GM04504 (cell line): ENCODE results near the gene UGT1A5.
A peak's percentile ranks its signal among the peaks of the same experiment; 100 is the strongest.
"Not testable (repeated sequence)": the region's sequence is repeated elsewhere in the genome, so short reads cannot be mapped to it uniquely, and the experiment has no call there.

Experiments
- DNase-seq: peaks from one replicate; pipeline ENCODE4 v3.0.0-alpha.2; 2012; ENCODE audit warnings: low read depth

UGT1A5 gene

DNA sequence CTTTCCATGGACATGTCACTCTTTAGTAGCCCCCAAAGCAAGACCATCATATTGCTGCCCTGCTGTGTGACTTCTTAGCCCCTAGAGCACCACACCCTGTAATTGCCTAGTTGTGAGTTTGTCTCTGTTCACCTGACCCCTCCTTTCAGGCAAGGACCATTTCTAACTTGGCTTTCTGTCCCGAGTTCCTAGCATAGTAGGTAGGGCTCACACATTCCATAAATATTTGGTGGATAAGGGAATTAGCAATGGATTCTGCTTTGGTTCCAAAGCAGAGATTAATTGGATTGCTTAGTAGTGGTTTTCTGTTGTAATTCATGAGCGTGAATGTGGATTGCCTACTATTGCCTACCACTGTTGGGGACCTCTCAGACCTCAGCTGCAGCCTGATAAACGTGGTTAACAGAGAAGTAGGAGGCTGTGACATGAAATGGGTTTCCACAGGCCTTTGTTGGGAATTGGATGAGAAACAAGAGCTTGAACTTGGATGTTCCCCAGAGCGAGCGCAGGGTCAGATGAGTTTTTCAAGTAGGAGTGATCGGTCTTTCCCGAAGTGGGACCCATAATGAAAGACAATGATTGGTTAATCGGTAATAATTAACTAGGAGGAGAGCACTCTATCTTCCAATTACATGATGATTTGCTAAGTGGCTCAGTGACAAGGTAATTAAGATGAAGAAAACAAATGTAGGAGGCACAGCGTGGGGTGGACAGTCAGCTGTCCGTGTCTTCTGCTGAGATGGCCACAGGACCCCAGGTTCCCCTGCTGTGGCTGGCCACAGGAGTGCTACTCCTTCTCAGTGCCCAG, 34.0 kb downstream of the UGT1A5 start:
- no peak for DNase-seq

- DNase-seq, result no peak
Measured at GRCh38 chr2:233747283-233747544, 34.5 kb downstream of the UGT1A5 start.

- DNase-seq, result not testable (repeated sequence)
Measured at GRCh38 chr2:233750689-233751088, 38.0 kb downstream of the UGT1A5 start.

DNA sequence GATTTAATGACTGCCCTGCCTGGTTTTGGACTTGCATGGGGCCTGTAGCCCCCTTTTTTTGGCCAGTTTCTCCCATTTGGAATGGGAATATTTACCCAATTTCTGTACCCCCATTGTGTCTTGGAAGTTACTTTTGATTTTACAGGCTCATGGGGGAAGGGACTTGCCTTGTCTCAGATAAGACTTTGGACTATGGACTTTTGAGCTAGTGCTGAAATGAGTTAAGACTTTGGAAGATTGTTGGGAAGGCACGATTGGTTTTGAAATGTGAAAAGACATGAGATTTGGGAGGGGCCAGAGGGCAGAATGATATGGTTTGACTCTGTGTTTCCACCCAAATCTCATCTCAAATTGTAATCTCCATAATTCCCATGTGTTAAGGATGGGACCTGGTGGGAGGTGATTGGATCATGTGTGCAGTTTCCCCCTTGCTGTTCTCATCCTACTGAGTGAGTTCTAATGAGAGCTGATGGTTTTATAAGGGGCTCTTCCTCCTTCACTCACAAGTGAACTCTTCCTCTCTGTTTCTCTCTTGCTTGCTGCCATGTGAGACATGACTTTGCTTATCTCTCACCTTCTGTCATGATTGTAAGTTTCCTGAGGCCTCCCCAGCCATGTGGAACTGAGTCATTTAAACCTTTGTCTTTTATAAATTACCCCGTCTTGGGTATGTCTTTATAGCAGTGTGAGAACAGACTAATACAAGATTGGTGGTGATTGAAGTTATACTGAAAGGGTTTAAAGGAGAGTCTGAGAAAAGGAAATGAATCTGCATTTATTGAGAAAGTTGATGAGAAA, 38.7 kb downstream of the UGT1A5 start:
- DNase-seq, result not testable (repeated sequence)

DNA sequence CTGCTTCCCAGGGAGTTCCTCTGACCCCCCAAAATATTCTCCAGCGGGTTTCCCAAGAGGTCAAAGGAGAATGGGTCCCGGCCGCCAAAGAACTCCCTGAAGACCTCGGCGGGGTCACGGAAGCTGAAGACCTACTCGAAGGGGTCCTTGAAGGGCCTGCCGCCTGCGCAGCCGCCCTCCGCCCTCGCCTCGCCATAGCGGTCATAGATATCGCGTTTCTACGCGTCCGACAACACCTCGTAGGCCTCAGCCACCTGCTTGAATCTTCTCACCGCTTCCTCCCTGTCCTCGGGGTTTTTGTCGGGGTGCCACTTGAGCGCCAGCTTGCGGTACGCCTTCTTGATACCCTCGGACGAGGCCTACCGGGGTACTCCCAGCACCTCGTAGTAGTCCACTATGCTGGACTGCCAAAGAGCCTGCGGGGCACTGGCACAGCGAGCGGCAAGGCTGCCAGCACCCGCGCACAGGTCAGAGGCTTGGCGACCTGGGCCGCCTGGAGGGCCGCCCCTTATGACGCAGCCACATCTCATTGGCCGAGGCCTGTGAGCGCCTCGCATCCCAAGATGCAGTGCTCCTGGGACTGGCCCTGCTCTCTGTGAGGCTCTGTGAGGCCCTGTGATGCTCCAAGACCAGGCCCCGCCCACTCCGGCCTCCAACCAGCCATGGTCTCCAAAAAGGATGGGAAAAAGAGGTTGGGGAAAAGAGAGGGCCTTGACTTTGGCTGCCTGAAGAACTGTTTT, 42.3 kb downstream of the UGT1A5 start:
- DNase-seq, result no peak

- no peak for DNase-seq
Measured at GRCh38 chr2:233756429-233757081, 43.8 kb downstream of the UGT1A5 start.

DNA sequence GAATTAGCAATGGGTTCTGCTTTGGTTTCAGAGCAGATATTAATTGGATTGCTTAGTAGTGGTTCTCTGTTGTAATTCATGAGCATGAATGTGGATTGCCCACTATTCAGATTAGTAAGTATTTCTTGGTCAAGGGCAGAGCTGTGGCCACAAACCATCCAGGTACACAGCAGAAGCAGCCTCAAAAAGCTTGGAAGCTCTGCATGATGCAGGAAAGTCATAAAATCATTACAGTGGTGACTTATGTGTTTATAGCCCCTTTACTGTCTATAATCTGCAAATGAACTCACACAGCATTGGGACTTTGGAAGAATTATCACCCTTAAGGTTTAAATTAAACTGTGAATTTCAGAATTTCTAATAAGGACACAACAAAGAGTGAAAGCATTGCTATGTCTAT, 45.4 kb downstream of the UGT1A5 start:
- DNase-seq, result no peak

DNA sequence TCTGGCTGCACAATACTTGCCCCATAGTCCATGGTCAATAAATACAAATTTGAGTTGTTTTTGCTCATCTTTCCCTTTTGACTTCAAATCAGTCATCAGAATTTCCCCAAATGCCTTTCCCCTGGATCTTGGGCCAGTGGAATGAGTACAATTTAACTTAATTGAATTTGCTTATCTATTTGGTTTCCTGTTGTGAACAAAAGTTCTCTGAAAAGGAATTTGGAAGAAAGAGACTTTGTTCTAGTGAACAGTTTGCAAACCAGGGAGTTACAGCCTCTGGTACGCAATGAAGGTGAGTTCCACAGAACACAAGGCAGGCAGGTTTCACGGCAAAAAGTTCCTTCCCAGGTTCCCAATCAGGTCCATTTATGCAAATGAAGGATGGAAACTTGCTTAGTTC, 46.1 kb downstream of the UGT1A5 start:
- DNase-seq, result no peak

- no peak for DNase-seq
Measured at GRCh38 chr2:233760043-233760442, 47.3 kb downstream of the UGT1A5 start, which contains the start of gene UGT1A1. UGT1A1 (plus strand) TSS chr2:233760270; CDS start chr2:233760288, 18 bp downstream.

DNA sequence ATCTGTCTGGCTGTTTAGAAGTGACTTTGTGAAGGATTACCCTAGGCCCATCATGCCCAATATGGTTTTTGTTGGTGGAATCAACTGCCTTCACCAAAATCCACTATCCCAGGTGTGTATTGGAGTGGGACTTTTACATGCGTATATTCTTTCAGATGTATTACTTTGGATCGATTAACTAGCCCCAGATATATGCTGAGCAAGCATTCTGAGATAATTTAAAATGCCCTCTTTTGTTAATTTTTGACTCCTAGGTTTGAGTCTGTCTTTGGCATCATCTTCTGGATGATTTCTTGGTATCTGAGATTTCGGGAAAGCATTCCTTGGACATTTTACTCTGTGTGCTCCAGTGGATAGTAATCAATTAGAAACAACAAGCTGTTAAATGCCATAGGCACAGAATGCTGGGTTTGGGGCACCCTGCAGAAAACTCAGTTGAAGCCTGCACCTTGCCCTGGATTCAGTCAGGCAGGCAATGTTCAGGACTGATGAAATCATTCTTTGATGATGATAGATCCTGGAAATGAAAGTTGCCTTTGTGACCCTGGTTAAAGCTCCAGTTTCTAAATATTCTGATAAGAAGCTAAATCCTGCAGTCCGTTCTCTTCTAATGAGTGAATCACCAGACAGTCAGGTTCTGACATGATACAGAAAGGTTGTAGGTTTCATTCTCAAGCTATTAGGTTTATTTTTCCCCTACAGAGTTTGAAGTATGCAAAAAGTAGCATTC, 48.5 kb downstream of the UGT1A5 start:
- no peak for DNase-seq

DNA sequence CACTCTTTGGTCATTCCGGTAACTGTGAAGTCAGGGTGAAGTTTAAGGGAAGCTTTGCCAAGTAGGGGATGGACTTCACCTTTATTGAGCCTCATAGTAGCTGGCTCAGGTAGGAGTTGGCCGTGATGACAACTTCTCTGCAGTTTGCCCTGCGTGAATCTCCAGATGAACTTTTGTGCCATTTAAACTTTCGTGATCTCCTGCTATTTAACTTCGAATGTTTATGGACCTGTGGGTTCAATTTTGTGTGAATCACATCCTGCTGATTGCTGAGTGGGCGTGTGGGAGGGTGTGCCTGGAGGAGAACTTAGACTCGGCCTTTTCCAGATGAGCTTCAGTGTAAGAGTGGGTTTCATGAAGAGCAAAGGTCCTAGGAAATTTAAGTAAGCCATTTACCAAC, 51.6 kb downstream of the UGT1A5 start:
- peak; percentile 38 for DNase-seq

GRCh38 chr2:233764761-233765160, 52.1 kb downstream of the UGT1A5 start:
- no peak for DNase-seq

GRCh38 chr2:233766416-233766815, 53.7 kb downstream of the UGT1A5 start:
- no peak for DNase-seq

DNA sequence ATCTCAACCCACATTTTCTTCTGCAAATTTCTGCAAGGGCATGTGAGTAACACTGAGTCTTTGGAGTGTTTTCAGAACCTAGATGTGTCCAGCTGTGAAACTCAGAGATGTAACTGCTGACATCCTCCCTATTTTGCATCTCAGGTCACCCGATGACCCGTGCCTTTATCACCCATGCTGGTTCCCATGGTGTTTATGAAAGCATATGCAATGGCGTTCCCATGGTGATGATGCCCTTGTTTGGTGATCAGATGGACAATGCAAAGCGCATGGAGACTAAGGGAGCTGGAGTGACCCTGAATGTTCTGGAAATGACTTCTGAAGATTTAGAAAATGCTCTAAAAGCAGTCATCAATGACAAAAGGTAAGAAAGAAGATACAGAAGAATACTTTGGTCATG, 55.4 kb downstream of the UGT1A5 start:
- DNase-seq, result no peak

DNA sequence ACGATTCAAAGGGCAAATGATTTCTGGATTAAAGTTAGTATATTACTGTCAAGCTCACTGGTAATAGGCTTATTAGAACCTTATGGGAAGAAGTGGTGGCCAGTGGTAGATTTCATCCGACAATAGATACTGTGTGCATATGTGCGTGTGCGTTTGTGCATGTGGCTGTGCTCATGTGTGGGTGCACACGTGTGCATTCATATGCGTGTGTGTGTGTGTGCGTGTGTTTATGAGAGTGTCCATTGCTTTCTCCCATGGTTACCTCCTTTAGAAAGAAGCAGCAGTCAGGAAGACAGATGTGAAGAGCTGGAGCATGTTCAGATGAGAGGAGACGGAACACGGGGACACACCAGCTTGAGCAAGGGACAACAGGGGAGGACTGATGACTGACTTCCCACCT, 56.6 kb downstream of the UGT1A5 start:
- no peak for DNase-seq

- no peak for DNase-seq
Measured at GRCh38 chr2:233772153-233772552, 59.4 kb downstream of the UGT1A5 start.

GRCh38 chr2:233772583-233772982, 59.9 kb downstream of the UGT1A5 start:
- no peak for DNase-seq

DNA sequence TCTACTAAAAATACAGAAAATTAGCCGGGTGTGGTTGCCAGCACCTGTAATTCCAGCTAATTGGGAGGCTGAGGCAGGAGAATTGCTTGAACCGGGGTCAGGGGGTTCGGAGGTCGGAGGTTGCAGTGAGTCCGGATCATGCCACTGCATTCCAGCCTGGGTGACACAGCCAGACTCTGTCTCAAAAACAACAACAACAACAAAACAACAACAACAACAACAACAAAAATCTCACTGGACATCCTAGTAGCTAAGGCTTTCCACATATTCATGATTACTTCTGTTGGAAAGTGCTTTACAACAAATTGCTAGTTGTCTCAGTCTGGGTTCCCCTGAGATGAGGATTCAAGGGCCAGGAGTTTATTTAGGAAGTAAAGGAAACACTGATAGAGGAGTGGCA, 61.1 kb downstream of the UGT1A5 start:
- no peak for DNase-seq

GRCh38 chr2:233775414-233775813, 62.7 kb downstream of the UGT1A5 start:
- no peak for DNase-seq

GRCh38 chr2:233778030-233778429, 65.3 kb downstream of the UGT1A5 start, which contains the start of gene MROH2A:
MROH2A (plus strand) TSS chr2:233778330; CDS start chr2:233779359, 1,029 bp downstream.
- no peak for DNase-seq

DNA sequence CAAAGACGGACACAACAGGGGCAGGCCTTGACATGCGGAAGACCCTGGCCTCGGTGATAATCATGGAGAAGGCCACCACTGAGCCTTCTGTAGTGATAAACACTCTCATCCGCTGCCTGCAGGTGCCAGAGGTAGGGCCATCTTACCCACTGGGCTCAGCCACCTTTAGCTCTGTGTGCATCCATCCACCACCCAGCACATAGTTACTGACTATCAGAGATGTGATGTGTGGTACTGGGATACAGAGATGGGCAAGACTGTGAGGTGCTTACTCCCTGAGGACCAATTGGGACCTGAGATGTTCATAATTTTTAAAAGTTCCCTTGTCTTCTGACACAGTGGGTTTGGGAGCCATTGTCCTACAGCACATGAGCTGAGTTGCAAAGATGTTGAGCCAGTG, 67.0 kb downstream of the UGT1A5 start:
- DNase-seq, result no peak

GRCh38 chr2:233780771-233781170, 68.1 kb downstream of the UGT1A5 start:
- DNase-seq, result no peak
